GM19467 (cell line): ENCODE measurements around the gene HRAS.
A peak's percentile ranks its signal among the peaks of the same experiment; 100 is the strongest.
"Not testable (repeated sequence)": the region's sequence is repeated elsewhere in the genome, so short reads cannot be mapped to it uniquely, and the experiment has no call there.

Experiments
- ATAC-seq: cut with Tn5 transposase; IDR thresholded peaks from one replicate; pipeline ENCODE4 v1.9.1; 2021; ENCODE audit warnings: mild to moderate bottlenecking, moderate library complexity; ENCODE audit not compliant: unreplicated experiment

The HRAS gene

DNA sequence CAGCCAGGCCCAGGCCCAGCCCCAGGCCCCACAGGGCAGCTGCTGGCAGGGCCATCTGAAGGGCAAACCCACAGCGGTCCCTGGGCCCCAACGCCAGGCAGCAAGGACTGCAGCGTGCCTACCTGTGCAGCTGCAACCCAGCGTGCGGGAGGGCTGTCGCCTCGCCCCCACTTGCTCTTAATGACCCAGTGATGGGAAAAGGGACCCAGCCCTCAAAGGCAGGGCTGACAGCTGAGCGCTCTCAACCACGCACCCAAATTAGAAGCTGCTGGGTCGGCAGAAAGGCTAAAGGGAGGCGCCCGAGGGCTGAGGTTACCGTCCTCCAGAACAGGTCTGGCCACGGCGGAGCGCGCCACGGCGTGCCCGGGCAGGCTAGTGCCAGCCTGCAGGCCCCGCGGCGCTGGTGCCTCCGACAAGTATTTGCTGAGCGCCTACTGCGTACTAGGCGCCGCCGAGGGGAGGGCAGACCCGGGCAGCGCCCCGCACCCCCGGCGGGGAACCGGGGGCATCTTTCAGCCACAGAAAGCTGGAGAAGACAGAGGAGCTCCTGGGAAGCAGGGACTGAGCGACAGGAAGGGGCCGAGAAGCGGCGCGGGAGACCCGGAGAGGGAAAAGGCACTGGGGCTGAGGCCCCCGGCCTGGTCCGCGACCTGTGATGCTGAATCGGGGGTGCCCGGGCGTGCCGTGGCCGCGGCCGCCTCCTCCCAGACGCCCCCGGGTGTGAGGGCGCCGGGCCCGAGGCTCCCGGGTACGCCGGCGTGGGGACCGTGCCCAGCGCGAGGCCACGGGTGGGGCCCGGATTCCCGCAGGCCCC, 773 bp downstream of the HRAS start:
- no peak for ATAC-seq

DNA sequence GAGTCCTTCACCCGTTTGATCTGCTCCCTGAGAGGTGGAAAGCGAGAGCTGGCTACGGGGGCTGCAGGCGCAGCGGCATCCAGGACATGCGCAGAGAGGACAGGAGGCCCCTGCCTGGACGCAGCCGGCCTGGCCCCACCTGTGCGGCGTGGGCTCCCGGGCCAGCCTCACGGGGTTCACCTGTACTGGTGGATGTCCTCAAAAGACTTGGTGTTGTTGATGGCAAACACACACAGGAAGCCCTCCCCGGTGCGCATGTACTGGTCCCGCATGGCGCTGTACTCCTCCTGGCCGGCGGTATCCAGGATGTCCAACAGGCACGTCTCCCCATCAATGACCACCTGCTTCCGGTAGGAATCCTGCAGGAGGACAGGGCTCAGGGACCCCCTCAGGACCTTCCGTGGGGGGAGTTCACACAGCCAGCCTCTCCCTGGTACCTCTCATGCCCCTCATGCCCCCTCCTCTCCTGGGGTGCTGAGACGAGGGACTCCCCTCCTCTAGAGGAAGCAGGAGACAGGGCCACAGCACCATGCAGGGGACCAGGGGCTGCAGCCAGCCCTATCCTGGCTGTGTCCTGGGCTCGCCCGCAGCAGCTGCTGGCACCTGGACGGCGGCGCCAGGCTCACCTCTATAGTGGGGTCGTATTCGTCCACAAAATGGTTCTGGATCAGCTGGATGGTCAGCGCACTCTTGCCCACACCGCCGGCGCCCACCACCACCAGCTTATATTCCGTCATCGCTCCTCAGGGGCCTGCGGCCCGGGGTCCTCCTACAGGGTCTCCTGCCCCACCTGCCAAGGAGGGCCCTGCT, 1.6 kb downstream of the HRAS start:
- no peak for ATAC-seq

DNA sequence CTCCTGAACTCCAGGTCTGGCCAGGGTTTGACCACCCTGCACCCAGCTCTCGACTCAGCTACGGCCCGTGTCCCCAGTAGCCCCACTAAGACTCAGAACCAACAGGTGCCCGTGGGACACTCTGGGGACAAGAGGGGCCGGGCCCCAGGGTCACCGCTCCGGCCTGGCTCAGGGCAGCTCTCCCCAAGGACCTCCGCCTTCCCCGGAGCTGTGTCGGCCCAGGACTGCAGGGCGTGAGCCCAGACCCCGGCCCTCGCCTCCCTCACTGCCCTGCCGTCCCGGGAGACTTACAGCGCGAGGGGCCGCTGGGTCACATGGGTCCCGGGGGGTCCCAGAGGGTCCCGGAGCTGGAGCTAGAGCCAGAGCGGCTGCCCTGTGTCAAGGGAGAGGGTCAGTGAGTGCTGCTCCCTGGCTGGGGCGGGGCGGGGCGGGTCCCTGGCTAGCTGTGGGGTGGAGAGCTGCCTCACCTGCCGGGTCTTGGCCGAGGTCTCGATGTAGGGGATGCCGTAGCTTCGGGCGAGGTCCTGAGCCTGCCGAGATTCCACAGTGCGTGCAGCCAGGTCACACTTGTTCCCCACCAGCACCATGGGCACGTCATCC, 2.3 kb downstream of the HRAS start:
- ATAC-seq: no peak

DNA sequence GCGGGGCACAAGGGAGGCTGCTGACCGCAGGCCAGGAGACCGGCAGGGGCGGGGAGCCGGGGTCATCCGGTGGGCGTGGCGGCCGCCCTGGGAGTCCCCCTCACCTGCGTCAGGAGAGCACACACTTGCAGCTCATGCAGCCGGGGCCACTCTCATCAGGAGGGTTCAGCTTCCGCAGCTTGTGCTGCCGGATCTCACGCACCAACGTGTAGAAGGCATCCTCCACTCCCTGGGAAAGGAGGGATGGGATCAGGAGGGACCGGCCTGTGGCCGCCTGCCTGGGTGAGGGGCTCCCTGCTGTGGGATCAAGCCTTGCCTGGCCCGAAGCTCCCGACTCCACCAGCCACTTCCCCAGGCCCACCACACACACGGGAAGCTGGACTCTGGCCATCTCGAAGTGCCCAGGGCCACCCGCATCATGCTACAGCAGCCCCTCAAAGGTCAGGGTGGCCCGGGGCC, 2.8 kb downstream of the HRAS start:
- no peak for ATAC-seq

DNA sequence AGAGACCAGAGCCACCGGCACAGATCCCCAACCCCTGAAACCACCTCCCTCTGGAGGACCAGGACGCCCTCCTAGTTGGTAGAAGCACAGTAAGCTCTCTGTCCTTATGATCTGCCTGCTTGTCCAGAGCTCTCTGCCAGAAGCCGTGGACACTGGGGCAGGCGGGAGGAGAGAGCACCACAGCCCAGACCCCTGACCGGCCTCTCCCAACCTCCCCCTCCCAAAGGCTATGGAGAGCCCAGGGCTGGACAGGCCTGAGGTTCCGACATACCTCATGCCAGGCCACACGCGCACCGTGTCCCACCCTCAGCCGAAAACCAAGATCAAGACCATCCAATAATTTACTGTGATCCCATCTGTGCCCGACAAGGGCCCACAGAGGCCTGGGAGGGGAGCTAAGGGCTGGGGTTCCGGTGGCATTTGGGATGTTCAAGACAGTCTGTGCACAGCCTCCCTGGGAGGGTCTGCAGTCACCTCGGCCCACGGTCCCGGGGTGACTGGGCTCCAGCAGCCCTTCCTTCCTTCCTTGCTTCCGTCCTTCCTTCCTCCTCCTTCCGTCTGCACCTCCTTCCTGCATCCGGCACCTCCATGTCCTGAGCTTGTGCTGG, 3.4 kb downstream of the HRAS start:
- no peak for ATAC-seq

DNA sequence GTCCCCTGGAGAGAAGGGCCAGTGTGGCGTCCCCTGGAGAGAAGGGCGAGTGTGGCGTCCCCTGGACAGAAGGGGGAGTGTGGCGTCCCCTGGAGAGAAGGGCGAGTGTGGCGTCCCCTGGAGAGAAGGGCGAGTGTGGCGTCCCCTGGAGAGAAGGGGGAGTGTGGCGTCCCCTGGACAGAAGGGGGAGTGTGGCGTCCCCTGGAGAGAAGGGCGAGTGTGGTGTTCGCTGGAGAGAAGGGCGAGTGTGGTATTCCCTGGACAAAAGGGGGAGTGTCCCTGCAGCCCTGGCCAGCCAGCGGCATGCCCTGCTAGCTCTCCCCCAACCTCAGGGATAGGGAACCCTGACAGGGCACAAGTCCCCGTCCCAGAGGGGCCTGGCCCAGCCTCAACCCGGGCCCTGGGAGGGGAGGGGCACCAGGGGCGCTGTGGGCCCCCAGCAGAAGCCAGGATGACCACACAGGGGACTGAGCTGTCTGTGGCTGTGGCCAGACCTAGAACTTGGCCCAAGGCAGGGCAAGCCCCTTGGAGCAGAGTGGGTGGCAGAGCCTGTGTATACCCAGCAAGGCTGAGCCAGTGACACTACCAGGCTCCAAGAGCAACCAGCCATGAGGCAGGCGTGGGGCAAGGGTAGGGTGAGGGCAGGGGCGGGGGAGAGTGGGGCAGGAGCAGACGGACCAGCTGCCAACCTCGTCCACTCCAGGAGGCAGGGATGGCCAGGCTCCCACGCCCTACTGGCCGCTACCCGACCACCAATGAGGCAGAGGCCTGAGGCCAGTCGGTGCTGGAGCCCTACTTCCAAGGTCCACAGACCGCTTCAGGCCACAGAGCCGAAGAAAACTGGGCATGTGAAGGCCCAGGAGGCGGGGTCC, 4.2 kb downstream of the HRAS start:
- no peak for ATAC-seq

DNA sequence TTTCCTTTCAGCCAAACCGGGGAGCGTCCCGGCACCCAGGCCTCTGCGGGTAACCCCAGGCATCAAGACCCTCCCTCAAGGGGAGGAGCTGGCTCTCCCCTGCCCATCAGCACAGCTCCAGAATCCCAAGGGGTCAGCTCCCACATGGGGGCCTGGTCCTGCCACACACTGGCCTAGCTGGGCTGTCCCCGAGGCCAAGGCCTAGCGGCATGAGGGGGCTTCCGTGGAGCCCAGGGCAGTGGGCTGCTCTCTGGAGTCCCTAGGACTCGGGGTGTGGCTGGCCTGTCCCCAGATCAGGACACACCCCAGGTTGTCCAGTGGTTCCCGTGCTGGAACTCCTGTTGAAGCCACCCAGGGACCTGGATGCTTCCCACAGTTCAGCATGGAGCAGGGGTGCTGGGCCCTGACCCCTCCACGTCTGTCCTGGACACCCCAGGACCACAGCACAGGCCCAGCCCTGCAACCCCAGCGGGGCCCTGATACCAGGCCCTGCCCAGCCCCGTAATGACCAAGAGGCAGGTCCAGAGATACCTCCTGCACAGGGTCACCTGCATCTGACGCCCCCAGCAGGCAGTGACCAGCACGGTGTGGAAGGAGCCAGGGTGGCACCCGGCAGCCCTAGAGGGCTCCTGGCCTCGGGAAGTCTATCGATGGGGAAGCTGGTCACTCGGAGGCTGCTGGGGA, 5.5 kb downstream of the HRAS start:
- no peak for ATAC-seq

DNA sequence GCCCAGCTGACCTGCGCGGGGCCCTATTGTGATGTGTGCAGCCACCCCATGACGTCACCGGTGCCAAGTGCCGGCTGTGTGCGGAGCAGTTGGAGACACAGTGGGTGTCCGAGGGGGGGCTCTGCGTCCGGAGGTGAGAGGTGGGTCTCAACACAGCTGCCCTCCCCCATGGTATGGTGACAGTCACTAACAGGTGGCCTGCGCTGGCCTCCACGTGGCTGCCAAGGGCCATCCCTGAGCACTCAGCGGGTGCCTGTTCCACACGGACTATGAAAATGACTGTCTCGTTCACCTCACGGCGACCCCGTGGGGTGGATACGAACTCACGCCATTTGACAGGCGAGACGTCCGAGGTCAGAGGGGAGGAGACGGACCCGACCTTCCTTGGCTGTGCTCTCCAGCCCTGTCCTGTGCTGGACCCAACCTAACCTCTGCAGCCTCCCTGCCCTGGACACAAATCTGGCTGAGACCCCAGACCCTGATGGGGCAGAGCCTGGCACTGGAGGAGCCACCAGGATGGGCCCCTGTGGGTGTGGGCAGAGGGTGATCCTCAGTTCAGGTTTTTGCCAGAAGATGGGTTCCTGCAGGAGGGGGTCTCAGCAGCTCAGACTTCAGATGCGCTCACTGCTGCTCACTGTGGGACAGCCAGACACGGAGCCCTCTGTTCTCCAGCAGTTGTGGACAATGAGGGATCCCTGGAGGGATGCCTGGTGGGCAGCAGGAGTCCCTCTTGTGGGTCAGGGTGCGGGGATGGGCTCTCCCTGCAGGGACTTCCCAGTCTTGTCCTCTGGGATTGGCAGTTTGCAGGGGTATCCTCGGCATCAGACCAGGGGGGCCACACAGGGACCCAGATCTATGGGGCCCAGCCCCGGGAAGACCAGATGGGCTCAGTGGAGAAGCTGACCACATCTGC, 6.3 kb downstream of the HRAS start:
- ATAC-seq: no peak

DNA sequence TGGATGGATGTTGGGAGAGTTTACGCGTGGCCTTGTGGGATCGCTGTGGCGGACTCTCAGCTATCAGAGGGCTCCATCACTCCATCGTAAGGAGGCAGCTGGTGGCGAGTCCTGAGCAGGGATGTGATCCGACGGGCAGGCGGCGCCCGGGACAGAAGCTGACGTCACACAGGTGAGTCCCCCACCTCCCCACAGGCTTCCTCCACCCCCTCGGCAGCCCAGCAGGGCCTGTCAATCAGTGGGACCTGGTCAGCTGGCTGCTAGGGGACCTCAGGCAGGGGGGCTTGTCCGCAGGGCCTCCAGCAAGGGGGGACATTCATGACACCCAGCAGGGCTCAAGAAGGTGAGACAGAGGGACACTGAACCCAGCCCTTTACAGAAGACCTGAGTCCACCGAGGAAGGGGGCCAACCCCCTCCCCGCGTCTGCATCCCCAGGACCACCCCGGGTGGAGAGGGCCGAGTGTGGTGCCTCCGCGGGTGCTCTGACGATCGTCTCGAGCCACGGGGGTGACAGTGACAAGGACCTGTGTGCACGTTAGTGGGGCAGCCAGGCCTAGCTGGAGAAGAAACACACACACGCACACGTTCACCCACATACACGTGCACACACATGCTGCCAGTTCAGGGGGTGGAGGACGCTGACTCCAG, 7.1 kb downstream of the HRAS start:
- no peak for ATAC-seq

DNA sequence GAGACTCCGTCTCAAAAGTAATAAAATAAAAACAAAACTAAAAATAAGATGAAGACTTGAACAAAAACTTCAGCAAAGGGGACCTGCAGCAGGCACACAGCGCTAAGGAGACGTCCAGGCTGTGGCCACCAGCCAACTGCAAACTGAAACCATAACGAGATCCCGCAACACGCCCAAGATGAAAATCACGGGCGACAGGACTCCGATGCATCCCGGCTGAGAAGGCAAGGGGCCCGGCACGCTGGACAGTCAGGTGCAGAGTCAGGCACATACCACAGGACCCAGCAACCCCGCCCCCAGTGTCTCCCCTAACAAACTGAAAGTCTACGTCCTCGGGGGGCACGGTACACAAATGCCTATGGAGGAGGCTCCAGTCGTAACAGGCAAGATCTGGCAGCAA, 9.2 kb downstream of the HRAS start:
- ATAC-seq: no peak

DNA sequence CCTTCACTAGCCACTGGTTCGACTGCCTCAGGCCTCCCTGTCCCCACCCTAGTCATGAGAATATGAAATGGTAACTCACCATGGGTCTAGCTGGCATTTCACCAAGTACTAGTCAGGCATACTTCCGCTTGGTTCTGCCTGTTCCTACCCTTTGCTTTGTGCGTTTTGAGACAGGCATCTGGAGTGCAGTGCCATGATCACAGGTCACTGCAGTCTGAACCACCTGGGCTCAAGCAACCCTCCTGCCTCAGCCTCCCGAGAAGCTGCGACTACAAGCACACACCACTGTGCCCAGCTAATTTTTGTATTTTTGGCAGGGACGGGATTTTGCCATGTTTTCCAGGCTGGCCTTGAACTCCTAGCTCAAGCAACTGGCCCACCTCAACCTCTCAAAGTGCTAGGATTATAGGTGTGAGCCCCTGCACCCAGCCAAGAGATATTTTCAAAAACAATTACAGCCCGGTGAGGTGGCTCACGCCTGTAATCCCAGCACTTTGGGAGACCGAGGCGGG, 14.1 kb downstream of the HRAS start:
- no peak for ATAC-seq

DNA sequence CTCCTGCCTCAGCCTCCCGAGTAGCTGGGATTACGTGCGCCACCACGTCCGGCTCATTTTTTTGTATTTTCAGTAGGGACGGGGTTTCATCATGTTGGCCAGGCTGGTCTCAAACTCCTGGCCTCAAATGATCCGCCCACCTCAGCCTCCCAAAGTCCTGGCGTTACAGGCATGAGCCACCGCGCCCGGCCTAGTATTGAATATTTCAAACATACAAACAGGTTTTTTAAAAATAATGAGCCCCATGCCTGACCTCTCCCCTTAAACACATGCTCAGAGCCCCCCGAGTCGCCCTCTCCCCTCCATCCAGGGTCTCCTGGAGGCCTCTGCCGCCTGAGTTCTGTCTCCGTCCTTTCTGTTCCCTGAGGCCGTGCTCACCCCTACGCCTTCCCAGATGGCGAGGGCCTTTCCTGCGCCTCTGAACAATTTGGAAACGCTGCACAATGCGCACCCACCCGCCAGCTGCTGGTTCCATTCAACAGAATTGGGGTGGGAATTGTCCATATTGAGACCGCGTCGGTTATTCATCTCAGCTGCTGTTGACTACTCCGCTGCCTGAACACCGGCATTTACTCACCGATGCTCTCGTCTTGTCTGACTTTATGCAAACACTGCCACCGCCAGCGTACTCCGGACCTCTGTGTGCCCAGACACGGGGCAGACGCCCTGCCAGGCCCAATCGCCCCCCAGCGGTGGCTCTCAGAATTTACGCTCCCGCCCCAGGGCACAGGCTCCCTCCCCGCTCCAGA, 14.8 kb downstream of the HRAS start:
- no peak for ATAC-seq

DNA sequence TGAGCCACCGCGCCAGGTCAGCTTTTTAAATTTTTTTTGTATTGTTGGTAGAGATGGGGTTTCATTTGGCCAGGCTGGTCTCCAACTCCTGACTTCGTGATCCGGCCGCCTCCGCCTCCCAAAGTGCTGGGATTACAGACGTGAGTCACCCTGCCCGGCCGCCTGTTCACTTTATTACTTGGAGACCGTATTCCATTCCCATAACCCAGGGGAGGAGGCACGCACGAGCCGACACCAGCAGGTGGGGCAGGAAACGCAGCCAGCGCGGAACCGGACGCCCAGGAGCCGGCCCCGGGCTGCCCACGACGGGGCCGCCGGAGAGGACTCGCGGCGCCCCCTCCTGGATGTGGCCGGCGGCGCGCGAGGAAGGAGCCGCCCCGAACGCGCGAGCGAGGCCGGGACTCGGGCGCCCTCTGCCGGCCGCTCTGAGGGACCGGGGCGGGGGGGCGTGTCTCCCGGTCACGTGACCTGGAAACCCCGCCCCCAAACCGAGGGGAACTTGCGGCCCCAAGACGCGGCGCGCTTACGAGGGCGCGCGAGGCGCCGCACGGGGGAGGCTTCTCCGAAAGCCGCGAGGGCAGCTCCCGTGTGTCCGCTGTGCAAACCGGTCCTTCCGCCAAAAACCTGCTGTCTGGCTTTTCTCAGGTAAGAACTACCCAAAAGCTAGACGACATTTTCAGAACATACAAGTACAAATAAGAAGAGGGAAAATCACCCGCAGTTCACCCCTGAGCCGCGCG, 16.7 kb downstream of the HRAS start:
- ATAC-seq: peak; percentile 84

DNA sequence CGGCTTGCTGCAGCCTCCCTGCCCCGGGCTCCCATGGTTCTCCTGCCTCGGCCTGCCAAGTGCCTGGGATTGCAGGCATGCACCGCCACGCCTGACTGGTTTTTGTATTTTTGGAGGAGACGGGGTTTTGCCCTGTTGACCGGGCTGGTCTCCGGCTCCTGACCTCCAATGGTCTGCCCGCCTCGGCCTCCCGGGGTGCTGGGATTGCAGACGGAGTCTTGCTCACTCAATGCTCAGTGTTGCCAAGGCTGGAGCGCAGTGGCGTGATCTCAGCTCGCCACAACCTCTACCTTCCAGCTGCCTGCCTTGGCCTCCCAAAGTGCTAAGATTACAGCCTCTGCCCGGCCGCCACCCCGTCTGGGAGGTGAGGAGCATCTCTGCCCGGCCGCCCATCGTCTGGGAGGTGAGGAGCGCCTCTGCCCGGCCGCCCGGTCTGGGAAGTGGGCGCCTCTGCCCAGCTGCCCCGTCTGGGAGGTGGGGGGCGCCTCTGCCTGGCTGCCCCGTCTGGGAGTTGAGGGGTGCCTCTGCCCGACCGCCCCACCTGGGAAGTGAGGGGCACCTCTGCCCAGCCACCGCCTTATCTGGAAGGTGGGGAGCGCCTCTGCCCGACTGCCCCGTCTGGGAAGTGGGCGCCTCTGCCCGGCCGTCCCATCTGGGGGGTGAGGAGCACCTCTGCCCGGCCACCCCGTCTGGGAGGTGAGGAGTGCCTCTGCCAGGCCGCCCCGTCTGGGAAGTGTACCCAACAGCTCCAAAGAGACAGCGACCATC, 18.3 kb downstream of the HRAS start:
- not testable (repeated sequence) for ATAC-seq

DNA sequence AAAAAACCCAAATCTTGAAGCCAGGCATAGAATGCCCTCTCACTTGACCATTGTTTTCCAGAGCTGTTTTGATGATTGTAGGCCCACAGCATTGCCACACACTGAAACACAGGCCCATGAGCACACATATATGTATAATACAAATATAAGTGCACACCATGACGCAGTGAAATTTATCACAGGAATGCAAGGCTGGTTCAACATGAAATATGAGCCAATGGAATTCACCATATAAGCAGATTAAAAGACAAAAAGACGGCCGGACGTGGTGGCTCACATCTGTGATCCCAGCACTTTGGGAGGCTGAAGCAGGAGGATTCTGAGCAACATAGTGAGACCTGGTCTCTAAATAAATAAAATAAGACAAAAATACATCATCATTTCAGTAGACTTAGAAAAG, 19.0 kb downstream of the HRAS start:
- no peak for ATAC-seq

DNA sequence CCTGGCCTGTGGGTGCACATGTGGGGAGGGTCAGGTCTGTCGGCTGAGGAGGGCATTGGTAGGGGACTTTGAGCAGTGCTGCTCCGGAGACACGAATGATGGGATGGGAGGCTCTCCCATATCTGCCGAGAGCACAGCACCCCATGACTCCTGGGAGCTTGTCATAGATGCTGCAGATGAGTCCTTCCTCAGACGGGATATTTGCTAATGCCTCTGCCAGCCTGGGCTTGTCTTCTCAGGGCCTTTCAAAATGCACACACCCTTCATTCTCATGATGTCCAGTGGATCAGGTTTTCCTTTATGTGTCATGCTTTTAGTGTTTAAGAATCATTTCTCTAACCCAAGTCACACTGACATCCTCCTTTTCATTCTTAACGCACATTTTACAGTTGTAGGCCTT, 20.2 kb downstream of the HRAS start:
- no peak for ATAC-seq
